Measurements from ENCODE around the gene TOM1L2. TPM values are rescaled to one million over a fixed set of nuclear protein-coding genes. Genes with fewer than 3 reads are reported as not detected.

Gene TOM1L2
- polyA plus RNA-seq, 1 donor from 2014 or later: 40.9 TPM

DNA sequence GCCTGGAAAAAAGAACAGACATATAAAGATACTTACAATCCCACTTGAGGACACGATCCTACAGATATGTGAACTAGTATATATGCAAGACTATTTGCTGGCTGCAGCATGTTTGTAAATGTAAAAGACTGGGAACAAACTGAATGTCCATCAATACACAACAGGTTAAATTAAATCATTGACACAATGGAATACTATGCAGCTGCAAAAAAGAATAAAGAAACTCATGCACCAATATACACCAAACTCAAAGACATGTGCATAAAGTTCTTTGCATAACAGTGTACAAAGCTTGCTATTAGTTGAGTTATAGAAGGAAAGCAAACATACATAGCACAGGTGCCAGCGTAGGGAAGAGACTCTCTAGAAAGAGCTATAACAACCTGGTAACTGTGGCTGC, 73.5 kb downstream of the TOM1L2 start:
- H3K27me3 ChIP-seq (ENCODE audit: insufficient read depth, low read depth, low read length): no peaks in the 10 kb centered on the region
- H3K4me2 ChIP-seq (ENCODE audit: low read length): no peak overlapping the region
- no peaks in the 10 kb centered on the region for H3K36me3 ChIP-seq (ENCODE audit: insufficient read depth, low read length)
- H3K4me3 ChIP-seq (ENCODE audit: low read length): no peak overlapping the region
- no peak overlapping the region for H3K9ac ChIP-seq (ENCODE audit: low read length)
- no peaks in the 10 kb centered on the region for H3K79me2 ChIP-seq (replicated peaks; ENCODE audit: insufficient read depth, low read length)
- H3K27ac ChIP-seq (ENCODE audit: low read length): no peak overlapping the region
- no peak overlapping the region for H2AFZ ChIP-seq (ENCODE audit: low read depth, low read length)
- H3K9me2 ChIP-seq (ENCODE audit: insufficient read depth, low read length): no peaks in the 10 kb centered on the region
- no peaks in the 10 kb centered on the region for H4K20me1 ChIP-seq (ENCODE audit: insufficient read depth)
- TF ChIP-seq, protein P1, sequence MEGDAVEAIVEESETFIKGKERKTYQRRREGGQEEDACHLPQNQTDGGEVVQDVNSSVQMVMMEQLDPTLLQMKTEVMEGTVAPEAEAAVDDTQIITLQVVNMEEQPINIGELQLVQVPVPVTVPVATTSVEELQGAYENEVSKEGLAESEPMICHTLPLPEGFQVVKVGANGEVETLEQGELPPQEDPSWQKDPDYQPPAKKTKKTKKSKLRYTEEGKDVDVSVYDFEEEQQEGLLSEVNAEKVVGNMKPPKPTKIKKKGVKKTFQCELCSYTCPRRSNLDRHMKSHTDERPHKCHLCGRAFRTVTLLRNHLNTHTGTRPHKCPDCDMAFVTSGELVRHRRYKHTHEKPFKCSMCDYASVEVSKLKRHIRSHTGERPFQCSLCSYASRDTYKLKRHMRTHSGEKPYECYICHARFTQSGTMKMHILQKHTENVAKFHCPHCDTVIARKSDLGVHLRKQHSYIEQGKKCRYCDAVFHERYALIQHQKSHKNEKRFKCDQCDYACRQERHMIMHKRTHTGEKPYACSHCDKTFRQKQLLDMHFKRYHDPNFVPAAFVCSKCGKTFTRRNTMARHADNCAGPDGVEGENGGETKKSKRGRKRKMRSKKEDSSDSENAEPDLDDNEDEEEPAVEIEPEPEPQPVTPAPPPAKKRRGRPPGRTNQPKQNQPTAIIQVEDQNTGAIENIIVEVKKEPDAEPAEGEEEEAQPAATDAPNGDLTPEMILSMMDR (IDR thresholded peaks at IDR 0.05; ENCODE audit: poor library complexity, severe bottlenecking): no peak
- no peak for TF ChIP-seq EP300 (conservative IDR thresholded peaks at IDR 0.05; ENCODE audit: poor library complexity, severe bottlenecking)
- no peak for TF ChIP-seq MXI1 (conservative IDR thresholded peaks at IDR 0.05; ENCODE audit: poor library complexity, severe bottlenecking)
- no peak for TF ChIP-seq SMC3 (conservative IDR thresholded peaks at IDR 0.05; ENCODE audit: poor library complexity)
- no peak for TF ChIP-seq EZH2 (IDR thresholded peaks at IDR 0.05; ENCODE audit: borderline replicate concordance, insufficient read depth, low read length, poor library complexity, severe bottlenecking)
- TF ChIP-seq RAD21 (conservative IDR thresholded peaks at IDR 0.05): no peak
- TF ChIP-seq POLR2AphosphoS5 (IDR thresholded peaks at IDR 0.05): no peak
- TF ChIP-seq, protein P2, sequence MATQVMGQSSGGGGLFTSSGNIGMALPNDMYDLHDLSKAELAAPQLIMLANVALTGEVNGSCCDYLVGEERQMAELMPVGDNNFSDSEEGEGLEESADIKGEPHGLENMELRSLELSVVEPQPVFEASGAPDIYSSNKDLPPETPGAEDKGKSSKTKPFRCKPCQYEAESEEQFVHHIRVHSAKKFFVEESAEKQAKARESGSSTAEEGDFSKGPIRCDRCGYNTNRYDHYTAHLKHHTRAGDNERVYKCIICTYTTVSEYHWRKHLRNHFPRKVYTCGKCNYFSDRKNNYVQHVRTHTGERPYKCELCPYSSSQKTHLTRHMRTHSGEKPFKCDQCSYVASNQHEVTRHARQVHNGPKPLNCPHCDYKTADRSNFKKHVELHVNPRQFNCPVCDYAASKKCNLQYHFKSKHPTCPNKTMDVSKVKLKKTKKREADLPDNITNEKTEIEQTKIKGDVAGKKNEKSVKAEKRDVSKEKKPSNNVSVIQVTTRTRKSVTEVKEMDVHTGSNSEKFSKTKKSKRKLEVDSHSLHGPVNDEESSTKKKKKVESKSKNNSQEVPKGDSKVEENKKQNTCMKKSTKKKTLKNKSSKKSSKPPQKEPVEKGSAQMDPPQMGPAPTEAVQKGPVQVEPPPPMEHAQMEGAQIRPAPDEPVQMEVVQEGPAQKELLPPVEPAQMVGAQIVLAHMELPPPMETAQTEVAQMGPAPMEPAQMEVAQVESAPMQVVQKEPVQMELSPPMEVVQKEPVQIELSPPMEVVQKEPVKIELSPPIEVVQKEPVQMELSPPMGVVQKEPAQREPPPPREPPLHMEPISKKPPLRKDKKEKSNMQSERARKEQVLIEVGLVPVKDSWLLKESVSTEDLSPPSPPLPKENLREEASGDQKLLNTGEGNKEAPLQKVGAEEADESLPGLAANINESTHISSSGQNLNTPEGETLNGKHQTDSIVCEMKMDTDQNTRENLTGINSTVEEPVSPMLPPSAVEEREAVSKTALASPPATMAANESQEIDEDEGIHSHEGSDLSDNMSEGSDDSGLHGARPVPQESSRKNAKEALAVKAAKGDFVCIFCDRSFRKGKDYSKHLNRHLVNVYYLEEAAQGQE (IDR thresholded peaks at IDR 0.05; ENCODE audit: borderline replicate concordance): no peak
- no peak for TF ChIP-seq TAF1 (IDR thresholded peaks at IDR 0.05; ENCODE audit: low read depth)
- no peaks in the 10 kb centered on the region for H3F3A ChIP-seq (ENCODE audit: insufficient read depth, low read length, poor library complexity, severe bottlenecking)
- no peaks in the 10 kb centered on the region for H3K9me3 ChIP-seq (ENCODE audit: low read length)

DNA sequence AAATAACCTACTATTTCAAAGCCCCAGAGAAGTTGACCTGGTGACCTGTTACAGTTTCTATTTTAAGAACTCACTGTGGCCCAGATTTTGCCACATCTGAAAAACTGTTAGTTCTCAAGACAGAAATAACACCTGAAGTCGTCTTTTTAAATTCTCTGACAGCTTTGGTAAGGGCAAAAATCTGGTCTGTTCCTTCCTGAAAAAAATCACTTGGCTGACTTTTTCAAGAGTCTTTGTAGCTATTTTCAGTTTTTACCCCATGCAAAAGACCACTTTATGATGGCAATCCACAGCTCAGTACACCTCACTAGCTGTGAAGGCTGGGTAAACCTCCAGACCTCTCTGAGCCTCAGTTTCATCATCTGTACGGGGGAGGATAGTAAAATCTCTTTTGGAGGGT, 74.8 kb downstream of the TOM1L2 start:
- Histone ChIP-seq H3K36me3 (ENCODE audit: insufficient read depth, low read length) (no peaks in the 10 kb centered on the region), H3K9me3 (ENCODE audit: low read length) (no peaks in the 10 kb centered on the region), H3K9me2 (ENCODE audit: insufficient read depth, low read length) (no peaks in the 10 kb centered on the region), H3K9ac (ENCODE audit: low read length) (no peak overlapping the region), H3K4me3 (ENCODE audit: low read length) (no peak overlapping the region), H3K79me2 (replicated peaks; ENCODE audit: insufficient read depth, low read length) (no peaks in the 10 kb centered on the region), H4K20me1 (ENCODE audit: insufficient read depth) (no peaks in the 10 kb centered on the region), H2AFZ (ENCODE audit: low read depth, low read length) (no peak overlapping the region), H3K4me2 (ENCODE audit: low read length) (no peak overlapping the region), H3K27me3 (ENCODE audit: insufficient read depth, low read depth, low read length) (no peaks in the 10 kb centered on the region), H3K27ac (ENCODE audit: low read length) (no peak overlapping the region), H3F3A (ENCODE audit: insufficient read depth, low read length, poor library complexity, severe bottlenecking) (no peaks in the 10 kb centered on the region)
- TF ChIP-seq, protein P1 (IDR thresholded peaks at IDR 0.05; ENCODE audit: poor library complexity, severe bottlenecking): no peak
- TF ChIP-seq MXI1 (conservative IDR thresholded peaks at IDR 0.05; ENCODE audit: poor library complexity, severe bottlenecking) (no peak), SMC3 (conservative IDR thresholded peaks at IDR 0.05; ENCODE audit: poor library complexity) (no peak), RAD21 (conservative IDR thresholded peaks at IDR 0.05) (no peak), TAF1 (IDR thresholded peaks at IDR 0.05; ENCODE audit: low read depth) (no peak), EP300 (conservative IDR thresholded peaks at IDR 0.05; ENCODE audit: poor library complexity, severe bottlenecking) (no peak), POLR2AphosphoS5 (IDR thresholded peaks at IDR 0.05) (no peak), EZH2 (IDR thresholded peaks at IDR 0.05; ENCODE audit: borderline replicate concordance, insufficient read depth, low read length, poor library complexity, severe bottlenecking) (no peak)
- TF ChIP-seq, protein P2 (IDR thresholded peaks at IDR 0.05; ENCODE audit: borderline replicate concordance): no peak

Data from neural cell (in vitro differentiated cells).